Uterus (tissue), 4 donors: ENCODE data around the gene TPRG1L. TPM values are rescaled to one million over a fixed set of nuclear protein-coding genes. Genes with fewer than 3 reads are reported as not detected.

Experiments used
- DNase-seq, 2 donors: peaks; one replicate each; pipeline ENCODE4 v3.0.0-alpha.2; 2019 to 2020
- H3K27ac ChIP-seq, 2 donors: fragments of 200-600 bp; sonication (generic); 1 replicate in 1 of 2; 2 replicates in 1 of 2; pipeline ENCODE4 v1.5.1; 2016 to 2018
- H3K27me3 ChIP-seq, 2 donors: fragments of 200-600 bp; sonication (generic); one replicate each; pipeline ENCODE4 v1.5.1; 2018 to 2019; ENCODE audit warnings: control low read depth in 1 of 2
- H3K36me3 ChIP-seq, 2 donors: fragments of 200-600 bp; sonication (generic); one replicate each; pipeline ENCODE4 v1.5.1; 2019; ENCODE audit warnings: control low read depth in 1 of 2
- H3K4me1 ChIP-seq, 2 donors: fragments of 200-600 bp; sonication (generic); one replicate each; pipeline ENCODE4 v1.5.1; 2018 to 2019; ENCODE audit warnings: control low read depth in 1 of 2
- H3K4me3 ChIP-seq, 2 donors: fragments of 200-600 bp; sonication (generic); 1 replicate in 1 of 2; 2 replicates in 1 of 2; pipeline ENCODE4 v1.5.1; 2018 to 2019; ENCODE audit warnings: mild to moderate bottlenecking in 1 of 2
- H3K9me3 ChIP-seq, 2 donors: fragments of 200-600 bp; sonication (generic); one replicate each; pipeline ENCODE4 v1.5.1; 2019; ENCODE audit warnings: control low read depth in 1 of 2
- CTCF ChIP-seq, 4 experiments: fragments of 200-600 bp in 2 of 4; fragments of 450-650 bp in 2 of 4; sonication (generic) in 2 of 4; IDR thresholded peaks; one replicate each; pipeline ENCODE4 v1.5.1; 2016 to 2019; ENCODE audit warnings: antibody characterized with exemption in 4 of 4, mild to moderate bottlenecking in 2 of 4, moderate library complexity in 1 of 4
- POLR2A ChIP-seq, 2 donors: fragments of 450-650 bp; IDR thresholded peaks; one replicate each; pipeline ENCODE4 v1.6.1; 2016; ENCODE audit warnings: antibody characterized with exemption in 2 of 2, mild to moderate bottlenecking in 1 of 2, moderate library complexity in 1 of 2
- intact Hi-C: fragments of 100-400 bp; cut with DNase I; formaldehyde crosslinking; loops from one replicate; pipeline ENCODE4 v1.15.1; 2023; ENCODE audit warnings: low total_unique reads
- total RNA-seq, 4 donors: library from RNA; depleted of rRNA in 3 of 4; stranded (reverse); fragments of >200 nt in 3 of 4; gene quantifications; one replicate each; pipeline versions ENCODE4 v1.1.0 to v1.2.4, GENCODE V29; 2014 to 2023
- donor health status: DM: yes; HTN: yes; CAD: no.

TPRG1L gene
- total RNA-seq, 4 donors from 2014 or later: 18.7 to 43.4 (median 29.6) TPM

- Histone ChIP-seq H3K27ac (no peak overlapping the region), H3K9me3 (no peaks in the 10 kb centered on the region), H3K4me3 (no peak overlapping the region), H3K36me3 (no peaks in the 10 kb centered on the region), H3K27me3 (no peaks in the 10 kb centered on the region), H3K4me1 (no peaks in the 10 kb centered on the region)
- intact Hi-C loops: no loop called here
- DNase-seq: no peak
- TF ChIP-seq POLR2A (IDR thresholded peaks at IDR 0.05): no peak
- no peak for TF ChIP-seq CTCF (IDR thresholded peaks at IDR 0.05)
These were observed 37.4 kb downstream of the TPRG1L start for GRCh38 chr1:3662080-3662671.

- intact Hi-C loops: no loop called here
- H3K4me3 ChIP-seq: no peak overlapping the region
- H3K4me1 ChIP-seq: no peaks in the 10 kb centered on the region
- no peaks in the 10 kb centered on the region for H3K27me3 ChIP-seq
- H3K36me3 ChIP-seq: no peaks in the 10 kb centered on the region
- no peaks in the 10 kb centered on the region for H3K9me3 ChIP-seq
- no peak overlapping the region for H3K27ac ChIP-seq
- DNase-seq: no peak
- TF ChIP-seq POLR2A (IDR thresholded peaks at IDR 0.05): no peak
- TF ChIP-seq CTCF (IDR thresholded peaks at IDR 0.05): no peak
These were observed 39.3 kb downstream of the TPRG1L start for GRCh38 chr1:3663999-3664699.

DNA sequence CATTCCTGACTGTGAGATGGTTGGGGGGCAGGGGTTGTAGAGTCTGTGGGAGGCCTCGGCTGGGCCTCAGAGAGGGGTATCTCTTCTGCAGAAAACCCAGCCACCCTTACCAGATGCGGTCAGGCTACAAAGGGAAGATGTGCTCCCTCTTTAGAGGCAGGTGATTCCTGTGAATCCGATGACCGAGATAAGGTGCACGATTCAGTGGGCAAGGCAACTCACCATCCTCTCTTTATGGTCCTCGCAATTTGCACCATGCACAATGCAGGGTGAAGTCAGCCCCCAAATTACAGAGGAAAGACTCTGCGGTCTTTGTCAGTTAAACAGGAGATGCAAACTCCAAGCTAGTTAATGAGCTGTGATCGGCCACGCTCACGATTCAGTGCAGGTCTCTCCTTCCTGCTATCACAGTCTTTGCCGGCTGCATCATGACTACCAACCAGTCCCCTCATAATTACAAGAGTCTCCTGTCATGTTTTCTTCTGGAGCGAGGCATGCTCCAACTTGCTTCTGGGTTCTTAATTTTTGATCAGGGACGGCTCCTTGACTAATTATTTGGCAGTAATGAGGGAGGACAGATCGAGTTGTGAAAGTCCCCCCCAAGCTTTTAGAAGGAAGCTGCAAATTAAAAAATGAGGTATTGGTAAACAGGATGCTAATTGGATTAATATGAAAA is 40.0 kb downstream of the TPRG1L start:
- no peak for DNase-seq
- Histone ChIP-seq H3K9me3 (no peaks in the 10 kb centered on the region), H3K27ac (no peak overlapping the region), H3K4me1 (no peaks in the 10 kb centered on the region), H3K4me3 (no peak overlapping the region), H3K36me3 (no peaks in the 10 kb centered on the region), H3K27me3 (no peaks in the 10 kb centered on the region)
- TF ChIP-seq POLR2A (IDR thresholded peaks at IDR 0.05): no peak
- no peak for TF ChIP-seq CTCF (IDR thresholded peaks at IDR 0.05)
- intact Hi-C loops: no loop called here

GRCh38 chr1:3668148-3668547 is 43.3 kb downstream of the TPRG1L start:
- no peak for DNase-seq
- Histone ChIP-seq H3K36me3 (no peaks in the 10 kb centered on the region), H3K4me1 (no peaks in the 10 kb centered on the region), H3K27ac (no peak overlapping the region), H3K4me3 (no peak overlapping the region), H3K27me3 (no peaks in the 10 kb centered on the region), H3K9me3 (no peaks in the 10 kb centered on the region)
- TF ChIP-seq POLR2A (IDR thresholded peaks at IDR 0.05): no peak
- intact Hi-C loops: no loop called here

DNA sequence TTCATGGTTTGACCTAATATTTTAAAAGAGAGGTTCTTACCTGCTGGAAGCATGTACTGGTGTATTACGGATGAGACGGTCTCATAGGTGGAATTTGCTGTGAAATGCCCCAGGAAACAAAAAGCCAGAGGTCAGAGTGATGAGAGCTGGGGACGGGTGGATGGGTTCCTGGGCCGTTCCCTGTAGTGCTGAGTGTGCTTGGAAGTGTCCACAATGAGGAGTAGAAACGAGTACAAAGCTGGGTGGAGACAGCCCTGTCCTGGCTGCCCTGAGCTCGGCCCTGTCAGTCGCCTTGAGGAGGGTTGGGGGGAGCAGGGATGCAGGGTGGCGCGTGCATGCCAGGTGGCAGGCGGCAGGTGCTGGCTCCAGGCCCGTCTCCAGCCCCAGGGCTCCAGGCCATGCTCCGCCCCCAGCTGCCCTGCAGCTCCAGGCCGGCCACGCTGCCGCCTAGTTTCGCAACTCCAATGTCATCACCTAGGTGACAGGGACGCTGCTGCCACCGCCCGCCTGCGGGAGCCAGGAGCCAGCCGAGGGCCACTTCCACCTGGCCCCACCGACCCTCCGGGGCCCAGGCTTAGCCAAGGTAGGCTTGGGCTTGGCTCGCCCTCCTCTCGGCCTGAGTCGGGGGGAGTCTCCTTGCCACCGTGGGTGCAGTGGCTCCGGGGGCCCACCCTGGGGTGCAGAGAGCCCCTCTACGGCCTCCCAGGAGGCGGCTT is 43.9 kb downstream of the TPRG1L start:
- H3K27ac ChIP-seq: no peak overlapping the region
- no peaks in the 10 kb centered on the region for H3K9me3 ChIP-seq
- no peaks in the 10 kb centered on the region for H3K27me3 ChIP-seq
- intact Hi-C loops: no loop called here
- no peaks in the 10 kb centered on the region for H3K4me1 ChIP-seq
- no peak for TF ChIP-seq POLR2A (IDR thresholded peaks at IDR 0.05)
- no peak for TF ChIP-seq CTCF (IDR thresholded peaks at IDR 0.05)
- no peaks in the 10 kb centered on the region for H3K36me3 ChIP-seq
- DNase-seq: no peak
- H3K4me3 ChIP-seq: no peak overlapping the region
